BLaER1 treated with 17β-estradiol and CSF1 and Interleukin-3, amounts not matched to agents 10 nM and 100 nM (cell line): ENCODE data around the gene DNER.
"Not testable (repeated sequence)": the region's sequence is repeated elsewhere in the genome, so short reads cannot be mapped to it uniquely, and the experiment has no call there.

Source experiments
- H3K27ac ChIP-seq, 11 experiments: shearing (Covaris generic); formaldehyde crosslinking; 2 replicates each; pipeline ENCODE4 v1.8.1; 2022
- H3K27me3 ChIP-seq, 11 experiments: shearing (Covaris generic); formaldehyde crosslinking; 2 replicates each; pipeline ENCODE4 v1.8.1; 2022
- H3K36me3 ChIP-seq, 11 experiments: shearing (Covaris generic); formaldehyde crosslinking; 2 replicates each; pipeline ENCODE4 v1.8.1; 2022
- H3K4me1 ChIP-seq, 10 experiments: shearing (Covaris generic); formaldehyde crosslinking; 2 replicates each; pipeline ENCODE4 v1.8.1; 2022
- H3K4me2 ChIP-seq, 11 experiments: shearing (Covaris generic); formaldehyde crosslinking; 2 replicates each; pipeline ENCODE4 v1.8.1; 2022
- H3K4me3 ChIP-seq, 10 experiments: shearing (Covaris generic); formaldehyde crosslinking; 2 replicates each; pipeline ENCODE4 v1.8.1; 2022
- H3K9ac ChIP-seq, 11 experiments: shearing (Covaris generic); formaldehyde crosslinking; 2 replicates each; pipeline ENCODE4 v1.8.1; 2022
- H3K9me3 ChIP-seq, 11 experiments: shearing (Covaris generic); formaldehyde crosslinking; replicated peaks in 1 of 11; 2 replicates each; pipeline ENCODE4 v1.8.1; 2022
- H4K20me1 ChIP-seq, 11 experiments: shearing (Covaris generic); formaldehyde crosslinking; 2 replicates each; pipeline ENCODE4 v1.8.1; 2022
- Cebpa-rat ChIP-seq, 11 experiments: shearing (Covaris generic); IDR thresholded peaks; 2 replicates each; pipeline ENCODE4 v1.8.1; 2022

The DNER gene

GRCh38 chr2:229734410-229734809 lies 20.1 kb upstream of the DNER start:
- no peak overlapping the region for H3K4me2 ChIP-seq
- H3K4me3 ChIP-seq, result no peak overlapping the region
- H3K9me3 ChIP-seq, result peaks cover 30 to 38% (median 34%) of the 10 kb centered on the region in 11 experiments
- no peaks in the 10 kb centered on the region; a peak in 1 of 20 replicates for H3K4me1 ChIP-seq
- H3K9ac ChIP-seq, result no peak overlapping the region
- H3K36me3 ChIP-seq, result no peaks in the 10 kb centered on the region
- no peaks in the 10 kb centered on the region for H4K20me1 ChIP-seq
- no peaks in the 10 kb centered on the region for H3K27me3 ChIP-seq
- no peak overlapping the region for H3K27ac ChIP-seq
- TF ChIP-seq Cebpa-rat (IDR thresholded peaks at IDR 0.05), result no peak

GRCh38 chr2:229733611-229734245 lies 19.4 kb upstream of the DNER start:
- Histone ChIP-seq H3K4me3 (no peak overlapping the region), H3K4me1 (no peaks in the 10 kb centered on the region; a peak in 1 of 20 replicates), H3K36me3 (no peaks in the 10 kb centered on the region), H3K9me3 (peaks cover 24 to 32% (median 28%) of the 10 kb centered on the region in 11 experiments), H3K27ac (no peak overlapping the region), H3K27me3 (no peaks in the 10 kb centered on the region), H4K20me1 (no peaks in the 10 kb centered on the region), H3K9ac (no peak overlapping the region), H3K4me2 (no peak overlapping the region)
- no peak for TF ChIP-seq Cebpa-rat (IDR thresholded peaks at IDR 0.05)

GRCh38 chr2:229732897-229733296 lies 18.5 kb upstream of the DNER start:
- Histone ChIP-seq H3K36me3 (no peaks in the 10 kb centered on the region), H3K4me1 (no peaks in the 10 kb centered on the region; a peak in 1 of 20 replicates), H3K27me3 (no peaks in the 10 kb centered on the region), H3K9me3 (peaks cover 15 to 24% (median 20%) of the 10 kb centered on the region in 11 experiments), H4K20me1 (no peaks in the 10 kb centered on the region), H3K4me2 (no peak overlapping the region), H3K4me3 (no peak overlapping the region), H3K9ac (no peak overlapping the region), H3K27ac (no peak overlapping the region)
- TF ChIP-seq Cebpa-rat (IDR thresholded peaks at IDR 0.05), result no peak

GRCh38 chr2:229731916-229732315 lies 17.6 kb upstream of the DNER start:
- TF ChIP-seq Cebpa-rat (IDR thresholded peaks at IDR 0.05), result no peak
- peaks cover 6 to 14% (median 10%) of the 10 kb centered on the region in 11 experiments for H3K9me3 ChIP-seq
- no peaks in the 10 kb centered on the region for H4K20me1 ChIP-seq
- H3K4me2 ChIP-seq, result no peak overlapping the region
- H3K27ac ChIP-seq, result no peak overlapping the region
- no peaks in the 10 kb centered on the region; a peak in 1 of 20 replicates for H3K4me1 ChIP-seq
- H3K27me3 ChIP-seq, result no peaks in the 10 kb centered on the region
- H3K9ac ChIP-seq, result no peak overlapping the region
- H3K4me3 ChIP-seq, result no peak overlapping the region
- H3K36me3 ChIP-seq, result no peaks in the 10 kb centered on the region

- H3K27me3 ChIP-seq, result no peaks in the 10 kb centered on the region
- no peaks in the 10 kb centered on the region; a peak in 1 of 20 replicates for H3K4me1 ChIP-seq
- no peak overlapping the region for H3K4me2 ChIP-seq
- peaks cover under 1 to 9% (median 5%) of the 10 kb centered on the region in 11 experiments; a peak in 13 of 22 replicates for H3K9me3 ChIP-seq
- no peaks in the 10 kb centered on the region for H3K36me3 ChIP-seq
- H3K9ac ChIP-seq, result no peak overlapping the region
- H3K4me3 ChIP-seq, result no peak overlapping the region
- H3K27ac ChIP-seq, result no peak overlapping the region
- H4K20me1 ChIP-seq, result no peaks in the 10 kb centered on the region
- no peak for TF ChIP-seq Cebpa-rat (IDR thresholded peaks at IDR 0.05)
These were observed 17.0 kb upstream of the DNER start for GRCh38 chr2:229731363-229731762.

GRCh38 chr2:229728370-229728769 lies 14.0 kb upstream of the DNER start:
- Histone ChIP-seq H3K36me3 (no peaks in the 10 kb centered on the region), H3K4me1 (no peaks in the 10 kb centered on the region; a peak in 1 of 20 replicates), H3K9me3 (0 out of 22 replicates have a peak, but pooled peaks cover 0 to 4% (median 0%) of the 10 kb centered on the region in 11 experiments), H3K4me3 (no peak overlapping the region), H3K27ac (no peak overlapping the region), H4K20me1 (no peaks in the 10 kb centered on the region), H3K9ac (no peak overlapping the region), H3K27me3 (no peaks in the 10 kb centered on the region), H3K4me2 (no peak overlapping the region)
- TF ChIP-seq Cebpa-rat (IDR thresholded peaks at IDR 0.05), result no peak

- no peaks in the 10 kb centered on the region for H4K20me1 ChIP-seq
These were observed 12.3 kb upstream of the DNER start for GRCh38 chr2:229726643-229727042.

GRCh38 chr2:229725716-229726574 lies 11.6 kb upstream of the DNER start:
- Histone ChIP-seq H3K9ac (no peak overlapping the region), H3K27ac (no peak overlapping the region), H3K9me3 (0 out of 22 replicates have a peak, but pooled peaks cover 0 to 7% (median 0%) of the 10 kb centered on the region in 11 experiments), H4K20me1 (no peaks in the 10 kb centered on the region), H3K4me2 (no peak overlapping the region), H3K36me3 (no peaks in the 10 kb centered on the region), H3K4me1 (0 out of 20 replicates have a peak, but pooled peaks cover 0 to 3% (median 0%) of the 10 kb centered on the region in 10 experiments), H3K4me3 (no peak overlapping the region), H3K27me3 (no peaks in the 10 kb centered on the region)
- TF ChIP-seq Cebpa-rat (IDR thresholded peaks at IDR 0.05), result no peak

More at GRCh38 chr2:229726643-229727042, 12.3 kb upstream of the DNER start:
- no peaks in the 10 kb centered on the region for H3K36me3 ChIP-seq
- no peaks in the 10 kb centered on the region for H3K27me3 ChIP-seq
- H3K27ac ChIP-seq, result no peak overlapping the region
- H3K4me2 ChIP-seq, result no peak overlapping the region
- no peak overlapping the region for H3K4me3 ChIP-seq
- no peak overlapping the region for H3K9ac ChIP-seq
- 0 out of 22 replicates have a peak, but pooled peaks cover 0 to 7% (median 0%) of the 10 kb centered on the region in 11 experiments for H3K9me3 ChIP-seq
- TF ChIP-seq Cebpa-rat (IDR thresholded peaks at IDR 0.05), result no peak
- peaks cover 0 to 3% (median 0%) of the 10 kb centered on the region in 10 experiments; a peak in 1 of 20 replicates for H3K4me1 ChIP-seq

- not testable (repeated sequence) for H3K4me1 ChIP-seq, H3K27ac ChIP-seq, H3K4me2 ChIP-seq, H3K36me3 ChIP-seq, H3K4me3 ChIP-seq, H3K9me3 ChIP-seq, H3K9ac ChIP-seq, H4K20me1 ChIP-seq, H3K27me3 ChIP-seq
These were observed 8.8 kb upstream of the DNER start for GRCh38 chr2:229723192-229723591.
